HEK293 (cell line): ENCODE results near the gene R3HDM2.

ENCODE experiments used
- PRDM1 ChIP-seq: fragments of 450-650 bp; formaldehyde crosslinking; IDR thresholded peaks from 2 replicates; pipeline ENCODE4; 2016; ENCODE audit warnings: missing biosample characterization, missing genetic modification characterization
- REPIN1 ChIP-seq: fragments of 450-650 bp; formaldehyde crosslinking; IDR thresholded peaks from 2 replicates; pipeline ENCODE4 v1.5.1; 2017; ENCODE audit warnings: missing biosample characterization, missing genetic modification characterization, low read depth
- TCF7L2 ChIP-seq: IDR thresholded peaks from 2 replicates; pipeline ENCODE4 v1.6.1; 2011; ENCODE audit warnings: low read depth, mild to moderate bottlenecking, inconsistent platforms, low read length, moderate library complexity, borderline replicate concordance
- YY1 ChIP-seq: fragments of 450-650 bp; formaldehyde crosslinking; IDR thresholded peaks from 2 replicates; pipeline ENCODE4 v1.5.1; 2018; ENCODE audit warnings: missing biosample characterization, missing genetic modification characterization
- ZBTB7A ChIP-seq: fragments of 450-650 bp; formaldehyde crosslinking; IDR thresholded peaks from 2 replicates; pipeline ENCODE4 v1.5.1; 2016; ENCODE audit warnings: low read depth, missing biosample characterization, missing genetic modification characterization
- ZNF274 ChIP-seq, 2 experiments: fragments of 200-500 bp in 1 of 2; fragments of 450-650 bp in 1 of 2; sonication (Bioruptor generic) in 1 of 2; formaldehyde crosslinking in 1 of 2; IDR thresholded peaks; 2 replicates each; pipeline versions ENCODE4 v1.5.1 to v1.6.1; 2014 to 2016; ENCODE audit warnings: borderline replicate concordance in 1 of 2, inconsistent platforms in 1 of 2, low read length in 1 of 2, missing biosample characterization in 1 of 2, missing genetic modification characterization in 1 of 2
- ZNF776 ChIP-seq: fragments of 450-650 bp; formaldehyde crosslinking; IDR thresholded peaks from 2 replicates; pipeline ENCODE4 v1.5.0; 2017; ENCODE audit warnings: missing biosample characterization, missing genetic modification characterization, borderline replicate concordance
- TF ChIP-seq, protein P1 (sequence below): IDR thresholded peaks from 2 replicates; pipeline ENCODE4 v1.6.1; 2011; ENCODE audit warnings: mild to moderate bottlenecking, low read depth, low read length, borderline replicate concordance
- TF ChIP-seq, protein P2 (sequence below): fragments of 450-650 bp; formaldehyde crosslinking; IDR thresholded peaks from 2 replicates; pipeline ENCODE4 v1.5.1; 2016; ENCODE audit warnings: missing biosample characterization, missing genetic modification characterization
- TF ChIP-seq, protein P3 (sequence below): fragments of 450-650 bp; formaldehyde crosslinking; IDR thresholded peaks from 2 replicates; pipeline ENCODE4 v1.5.1; 2016; ENCODE audit warnings: missing biosample characterization, missing genetic modification characterization
- TF ChIP-seq, protein P4 (sequence below): sonication (generic); formaldehyde crosslinking; IDR thresholded peaks from 2 replicates; pipeline ENCODE4 v1.8.1; 2022; ENCODE audit warnings: mild to moderate bottlenecking, moderate library complexity, missing genetic modification reagents
- TF ChIP-seq, protein P5 (sequence below): fragments of 450-650 bp; formaldehyde crosslinking; IDR thresholded peaks from 2 replicates; pipeline ENCODE4 v1.5.1; 2016; ENCODE audit warnings: missing biosample characterization, missing genetic modification characterization, low read depth

DNA sequence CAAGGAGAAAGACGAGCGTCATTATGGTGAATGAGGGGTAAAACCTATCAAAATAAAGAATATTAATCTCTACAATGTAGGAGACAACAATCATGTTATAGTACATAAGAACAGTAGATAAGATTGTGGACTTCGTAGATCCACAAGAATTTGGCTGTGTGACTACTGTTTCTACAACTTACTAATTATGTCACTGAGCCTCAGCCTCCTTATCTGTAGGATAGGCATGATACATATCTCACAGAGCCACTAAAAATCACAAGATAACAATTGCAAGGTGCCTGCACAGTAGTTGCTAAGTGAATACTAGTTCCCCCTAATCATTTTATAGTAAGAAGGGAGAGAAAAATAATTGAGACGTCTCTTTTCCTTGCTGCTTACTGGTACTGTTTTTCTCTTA lies 101.6 kb downstream of the R3HDM2 start:
- TF ChIP-seq, protein P1, sequence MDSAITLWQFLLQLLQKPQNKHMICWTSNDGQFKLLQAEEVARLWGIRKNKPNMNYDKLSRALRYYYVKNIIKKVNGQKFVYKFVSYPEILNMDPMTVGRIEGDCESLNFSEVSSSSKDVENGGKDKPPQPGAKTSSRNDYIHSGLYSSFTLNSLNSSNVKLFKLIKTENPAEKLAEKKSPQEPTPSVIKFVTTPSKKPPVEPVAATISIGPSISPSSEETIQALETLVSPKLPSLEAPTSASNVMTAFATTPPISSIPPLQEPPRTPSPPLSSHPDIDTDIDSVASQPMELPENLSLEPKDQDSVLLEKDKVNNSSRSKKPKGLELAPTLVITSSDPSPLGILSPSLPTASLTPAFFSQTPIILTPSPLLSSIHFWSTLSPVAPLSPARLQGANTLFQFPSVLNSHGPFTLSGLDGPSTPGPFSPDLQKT = no peak
- TF ChIP-seq YY1 (tag by site-specific recombination) (no peak), ZNF274 (IDR thresholded peaks at IDR 0.05; ENCODE audit: low read length) (no peak), ZNF274 (tag by site-specific recombination; IDR thresholded peaks at IDR 0.05; ENCODE audit: borderline replicate concordance) (no peak), TCF7L2 (no peak), REPIN1 (tag by site-specific recombination) (no peak), PRDM1 (tag by site-specific recombination) (no peak), ZNF776 (tag by site-specific recombination) (no peak), ZBTB7A (tag by site-specific recombination) (no peak)
- TF ChIP-seq, protein P2, sequence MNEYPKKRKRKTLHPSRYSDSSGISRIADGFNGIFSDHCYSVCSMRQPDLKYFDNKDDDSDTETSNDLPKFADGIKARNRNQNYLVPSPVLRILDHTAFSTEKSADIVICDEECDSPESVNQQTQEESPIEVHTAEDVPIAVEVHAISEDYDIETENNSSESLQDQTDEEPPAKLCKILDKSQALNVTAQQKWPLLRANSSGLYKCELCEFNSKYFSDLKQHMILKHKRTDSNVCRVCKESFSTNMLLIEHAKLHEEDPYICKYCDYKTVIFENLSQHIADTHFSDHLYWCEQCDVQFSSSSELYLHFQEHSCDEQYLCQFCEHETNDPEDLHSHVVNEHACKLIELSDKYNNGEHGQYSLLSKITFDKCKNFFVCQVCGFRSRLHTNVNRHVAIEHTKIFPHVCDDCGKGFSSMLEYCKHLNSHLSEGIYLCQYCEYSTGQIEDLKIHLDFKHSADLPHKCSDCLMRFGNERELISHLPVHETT (tag by site-specific recombination) = no peak
- TF ChIP-seq, protein P3, sequence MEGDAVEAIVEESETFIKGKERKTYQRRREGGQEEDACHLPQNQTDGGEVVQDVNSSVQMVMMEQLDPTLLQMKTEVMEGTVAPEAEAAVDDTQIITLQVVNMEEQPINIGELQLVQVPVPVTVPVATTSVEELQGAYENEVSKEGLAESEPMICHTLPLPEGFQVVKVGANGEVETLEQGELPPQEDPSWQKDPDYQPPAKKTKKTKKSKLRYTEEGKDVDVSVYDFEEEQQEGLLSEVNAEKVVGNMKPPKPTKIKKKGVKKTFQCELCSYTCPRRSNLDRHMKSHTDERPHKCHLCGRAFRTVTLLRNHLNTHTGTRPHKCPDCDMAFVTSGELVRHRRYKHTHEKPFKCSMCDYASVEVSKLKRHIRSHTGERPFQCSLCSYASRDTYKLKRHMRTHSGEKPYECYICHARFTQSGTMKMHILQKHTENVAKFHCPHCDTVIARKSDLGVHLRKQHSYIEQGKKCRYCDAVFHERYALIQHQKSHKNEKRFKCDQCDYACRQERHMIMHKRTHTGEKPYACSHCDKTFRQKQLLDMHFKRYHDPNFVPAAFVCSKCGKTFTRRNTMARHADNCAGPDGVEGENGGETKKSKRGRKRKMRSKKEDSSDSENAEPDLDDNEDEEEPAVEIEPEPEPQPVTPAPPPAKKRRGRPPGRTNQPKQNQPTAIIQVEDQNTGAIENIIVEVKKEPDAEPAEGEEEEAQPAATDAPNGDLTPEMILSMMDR (tag by site-specific recombination) = no peak
- TF ChIP-seq, protein P4, sequence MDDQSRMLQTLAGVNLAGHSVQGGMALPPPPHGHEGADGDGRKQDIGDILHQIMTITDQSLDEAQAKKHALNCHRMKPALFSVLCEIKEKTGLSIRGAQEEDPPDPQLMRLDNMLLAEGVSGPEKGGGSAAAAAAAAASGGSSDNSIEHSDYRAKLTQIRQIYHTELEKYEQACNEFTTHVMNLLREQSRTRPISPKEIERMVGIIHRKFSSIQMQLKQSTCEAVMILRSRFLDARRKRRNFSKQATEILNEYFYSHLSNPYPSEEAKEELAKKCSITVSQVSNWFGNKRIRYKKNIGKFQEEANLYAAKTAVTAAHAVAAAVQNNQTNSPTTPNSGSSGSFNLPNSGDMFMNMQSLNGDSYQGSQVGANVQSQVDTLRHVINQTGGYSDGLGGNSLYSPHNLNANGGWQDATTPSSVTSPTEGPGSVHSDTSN = no peak
- TF ChIP-seq, protein P5, sequence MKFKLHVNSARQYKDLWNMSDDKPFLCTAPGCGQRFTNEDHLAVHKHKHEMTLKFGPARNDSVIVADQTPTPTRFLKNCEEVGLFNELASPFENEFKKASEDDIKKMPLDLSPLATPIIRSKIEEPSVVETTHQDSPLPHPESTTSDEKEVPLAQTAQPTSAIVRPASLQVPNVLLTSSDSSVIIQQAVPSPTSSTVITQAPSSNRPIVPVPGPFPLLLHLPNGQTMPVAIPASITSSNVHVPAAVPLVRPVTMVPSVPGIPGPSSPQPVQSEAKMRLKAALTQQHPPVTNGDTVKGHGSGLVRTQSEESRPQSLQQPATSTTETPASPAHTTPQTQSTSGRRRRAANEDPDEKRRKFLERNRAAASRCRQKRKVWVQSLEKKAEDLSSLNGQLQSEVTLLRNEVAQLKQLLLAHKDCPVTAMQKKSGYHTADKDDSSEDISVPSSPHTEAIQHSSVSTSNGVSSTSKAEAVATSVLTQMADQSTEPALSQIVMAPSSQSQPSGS (tag by site-specific recombination) = no peak
